K562 (cell line): ENCODE results near the gene UBR1. TPM values are rescaled to one million over a fixed set of nuclear protein-coding genes. Genes with fewer than 3 reads are reported as not detected.
A peak's percentile ranks its signal among the peaks of the same experiment; 100 is the strongest.

Experiments
- ATAC-seq: fragments of 200-7000 bp; cut with Tn5 transposase; 3 replicates; pipeline ENCODE4 v1.9.1; 2020; ENCODE audit warnings: moderate library complexity
- BruUV-seq: library from RNA; stranded (reverse); fragments of 400-500 nt; replicated peaks from 2 replicates; lab custom pipeline; 2021; lab: Mats Ljungman, UMichigan
- CTCF ChIA-PET: fragments of 300-600 bp; formaldehyde crosslinking; extraction: SDS; loops from one replicate; lab custom pipeline; 2021; ENCODE audit warnings: low intra/inter-chr PET ratio; lab: Yijun Ruan, JAX
- POLR2A ChIA-PET: fragments of 300-600, 350-650 bp; sonication (Branson Sonifier 250); formaldehyde crosslinking; extraction: SDS; loops from one replicate; lab custom pipeline; 2021; ENCODE audit warnings: antibody characterized with exemption, inconsistent platforms; lab: Yijun Ruan, JAX
- DNase-seq, 4 experiments: peaks; one replicate each; pipeline versions ENCODE4 v3.0.0 to v3.0.0-alpha.2; 2011 to 2018; ENCODE audit warnings: low spot score in 3 of 4, mixed read lengths in 3 of 4; ENCODE audit errors: extremely low read depth in 1 of 4
- FAIRE-seq: peaks from 2 replicates; lab custom pipeline; 2011; peaks lifted over from hg19 to GRCh38; lab: Jason Lieb, UNC
- H2AFZ ChIP-seq: 2 replicates; pipeline ENCODE4 v1.6.0; 2011; ENCODE audit warnings: low read depth, low read length, control low read depth, inconsistent platforms
- H3K27ac ChIP-seq: fragments of 200-600 bp; 3 replicates; pipeline ENCODE4 v1.8.0; 2011; ENCODE audit warnings: low read depth, mild to moderate bottlenecking, control low read depth, inconsistent platforms, low read length, moderate library complexity, mixed read lengths; ENCODE audit errors: extremely low read depth
- H3K27me3 ChIP-seq, 2 experiments: fragments of 300-600 bp in 1 of 2; 2 replicates in 1 of 2; 3 replicates in 1 of 2; pipeline versions ENCODE4 v1.6.0 to v1.8.0; 2011; ENCODE audit warnings: inconsistent platforms in 2 of 2, low read length in 2 of 2, mild to moderate bottlenecking in 1 of 2, mixed read lengths in 1 of 2, moderate library complexity in 1 of 2; ENCODE audit not compliant: control insufficient read depth in 2 of 2, insufficient read depth in 2 of 2
- H3K36me3 ChIP-seq: fragments of 300-600 bp; 3 replicates; pipeline ENCODE4 v1.8.0; 2011; ENCODE audit warnings: mild to moderate bottlenecking, low read length, inconsistent platforms; ENCODE audit not compliant: control insufficient read depth, insufficient read depth
- H3K4me1 ChIP-seq, 2 experiments: fragments of 200-600 bp in 1 of 2; replicated peaks in 1 of 2; 2 replicates in 1 of 2; 3 replicates in 1 of 2; pipeline versions ENCODE4 v1.5.1 to v1.8.0; 2011; ENCODE audit warnings: inconsistent platforms in 2 of 2, low read length in 2 of 2, mild to moderate bottlenecking in 1 of 2, mixed read lengths in 1 of 2, moderate library complexity in 1 of 2; ENCODE audit not compliant: control insufficient read depth in 2 of 2, insufficient read depth in 2 of 2
- H3K4me2 ChIP-seq: 2 replicates; pipeline ENCODE4 v1.6.1; 2011; ENCODE audit warnings: low read length, control low read depth, inconsistent platforms, mixed read lengths; ENCODE audit not compliant: insufficient read depth
- H3K4me3 ChIP-seq: fragments of 200-600 bp; sonication (generic), shearing (Covaris generic); 2 replicates; pipeline ENCODE4 v1.5.1; 2016; ENCODE audit warnings: control low read depth, inconsistent platforms
- H3K79me2 ChIP-seq: fragments of 200-600 bp; 3 replicates; pipeline ENCODE4 v1.8.0; 2011; ENCODE audit warnings: low read length, inconsistent platforms; ENCODE audit not compliant: control insufficient read depth, insufficient read depth
- H3K9ac ChIP-seq, 2 experiments: 2 replicates each; pipeline versions ENCODE4 v1.6.0 to v1.6.1; 2011; ENCODE audit warnings: low read depth in 2 of 2, low read length in 2 of 2, control low read depth in 1 of 2, inconsistent platforms in 1 of 2, mild to moderate bottlenecking in 1 of 2, mixed read lengths in 1 of 2; ENCODE audit not compliant: insufficient read depth in 1 of 2
- H3K9me1 ChIP-seq: one replicate; pipeline ENCODE4 v1.6.0; 2011; ENCODE audit warnings: inconsistent platforms, mild to moderate bottlenecking, low read length, moderate library complexity; ENCODE audit not compliant: control insufficient read depth, insufficient read depth
- H3K9me3 ChIP-seq: replicated peaks from 2 replicates; pipeline ENCODE4 v1.5.1; 2011; ENCODE audit warnings: low read depth, low read length, inconsistent platforms; ENCODE audit not compliant: control insufficient read depth, insufficient read depth
- H4K20me1 ChIP-seq: replicated peaks from 2 replicates; pipeline ENCODE4 v1.6.1; 2011; ENCODE audit warnings: low read length, inconsistent platforms, mixed read lengths; ENCODE audit not compliant: control insufficient read depth, insufficient read depth
- BCL6 ChIP-seq: fragments of 250-450 bp; sonication (Bioruptor Pico); IDR thresholded peaks from 2 replicates; pipeline ENCODE4 v1.4.0; 2020
- ETV1 ChIP-seq: fragments of 450-650 bp; conservative IDR thresholded peaks from 2 replicates; pipeline ENCODE4 v1.6.1; 2016; ENCODE audit warnings: missing genetic modification characterization, control low read depth, low read depth, missing compliant biosample characterization
- FOXM1 ChIP-seq, 2 experiments: fragments of 450-650 bp in 1 of 2; sonication (generic) in 1 of 2; formaldehyde crosslinking in 1 of 2; IDR thresholded peaks; 2 replicates each; pipeline versions ENCODE4 v1.6.1 to v1.9.0; 2017 to 2022; ENCODE audit warnings: low read depth in 2 of 2, mild to moderate bottlenecking in 2 of 2, missing genetic modification reagents in 1 of 2, moderate library complexity in 1 of 2
- GMEB1 ChIP-seq: fragments of 250-450 bp; sonication (Bioruptor Pico); IDR thresholded peaks from 2 replicates; pipeline ENCODE4 v1.4.0; 2020; ENCODE audit warnings: mild to moderate bottlenecking
- KAT7 ChIP-seq: sonication (generic); formaldehyde crosslinking; IDR thresholded peaks from 2 replicates; pipeline ENCODE4 v1.8.0; 2022; ENCODE audit warnings: missing genetic modification reagents, mild to moderate bottlenecking, borderline replicate concordance
- KLF10 ChIP-seq: fragments of 250-450 bp; sonication (Bioruptor Pico); IDR thresholded peaks from 2 replicates; pipeline ENCODE4 v1.6.1; 2021; ENCODE audit warnings: matching md5 sums
- MAZ ChIP-seq, 2 experiments: fragments of 450-650 bp in 1 of 2; sonication (generic) in 1 of 2; formaldehyde crosslinking; IDR thresholded peaks in 1 of 2; conservative IDR thresholded peaks in 1 of 2; 2 replicates each; pipeline versions ENCODE4 v1.4.0 to v1.5.0; 2020; ENCODE audit warnings: mild to moderate bottlenecking in 1 of 2, missing genetic modification reagents in 1 of 2
- MCM2 ChIP-seq: fragments of 450-650 bp; IDR thresholded peaks from 2 replicates; pipeline ENCODE4 v1.6.1; 2017; ENCODE audit warnings: low read depth, mild to moderate bottlenecking
- PREB ChIP-seq: sonication (generic); formaldehyde crosslinking; IDR thresholded peaks from 2 replicates; pipeline ENCODE4 v1.8.1; 2023; ENCODE audit warnings: mild to moderate bottlenecking, missing genetic modification reagents
- RAD21 ChIP-seq, 2 experiments: fragments of 250-450 bp in 1 of 2; fragments of 450-650 bp in 1 of 2; sonication (Bioruptor Pico) in 1 of 2; formaldehyde crosslinking in 1 of 2; IDR thresholded peaks in 1 of 2; conservative IDR thresholded peaks in 1 of 2; 2 replicates each; pipeline versions ENCODE4 v1.4.0 to v1.8.0; 2020 to 2022; ENCODE audit warnings: mild to moderate bottlenecking in 2 of 2, moderate library complexity in 1 of 2
- THAP12 ChIP-seq: fragments of 250-450 bp; sonication (Bioruptor Pico); IDR thresholded peaks from 2 replicates; pipeline ENCODE4 v1.9.0; 2021; ENCODE audit warnings: mild to moderate bottlenecking, inconsistent platforms
- ZBTB26 ChIP-seq: fragments of 450-650 bp; formaldehyde crosslinking; IDR thresholded peaks from 2 replicates; pipeline ENCODE4 v1.4.0; 2022; ENCODE audit warnings: missing genetic modification characterization
- ZNF184 ChIP-seq: sonication (generic); formaldehyde crosslinking; IDR thresholded peaks from 2 replicates; pipeline ENCODE4 v1.5.0; 2020; ENCODE audit warnings: missing genetic modification reagents
- ZNF212 ChIP-seq: fragments of 450-650 bp; formaldehyde crosslinking; IDR thresholded peaks from 2 replicates; pipeline ENCODE4 v1.4.0; 2020; ENCODE audit warnings: mild to moderate bottlenecking
- WGBS: fragments of 100-300 bp; shearing (Covaris generic); methylation state at CpG from one replicate; pipeline ENCODE4 v1.1.6; 2016; ENCODE audit warnings: low coverage, mixed read lengths; ENCODE audit not compliant: insufficient coverage; ENCODE audit errors: missing lambda C conversion rate; 5-methylcytosine and 5-hydroxymethylcytosine counted together
- in situ Hi-C: fragments of 300-500 bp; cut with MboI; formaldehyde crosslinking; loops from 4 replicates; pipeline ENCODE4 v1.15.0; 2018; ENCODE audit warnings: inconsistent platforms, mixed read lengths
- intact Hi-C: fragments of 100-400 bp; cut with micrococcal nuclease; formaldehyde crosslinking; loops from 2 replicates; pipeline ENCODE4 v1.14.2; 2022
- polyA plus RNA-seq, 8 experiments: library from polyadenylated mRNA; depleted of rRNA in 4 of 8; stranded (reverse) in 5 of 8; unstranded in 3 of 8; fragments of >200 nt; fragmentation: Nextera tagmentation in 2 of 8; fragmentation: Illumina TruSeq in 1 of 8; extraction: Ambion mirVana in 2 of 8; extraction: Trizol in 1 of 8; gene quantifications; 2 replicates each; pipeline versions ENCODE4 v1.2.1 to v1.2.3, GENCODE V29; 2011 to 2014; ENCODE audit warnings: inconsistent platforms in 1 of 8, missing spikeins in 1 of 8
- total RNA-seq, 7 experiments: library from RNA; depleted of rRNA in 6 of 7; stranded (reverse); fragments of >200 nt in 6 of 7; fragmentation: Illumina TruSeq in 2 of 7; extraction: Trizol in 2 of 7; gene quantifications; 2 replicates each; pipeline versions ENCODE4 v1.2.1 to v1.2.3, GENCODE V29; 2011 to 2021; ENCODE audit warnings: low replicate concordance in 1 of 7

UBR1 gene
- total and polyA plus RNA-seq, 9 of the 15 experiments (the other 6 are each of a cell fraction or from before 2014, with no cell fraction given) = 5.8 to 30.7 (median 15.3) TPM

- ChIA-PET CTCF (interaction anchor here (0.6 kb wide), 1 partner anchor 183 kb away, joined by 5 read pairs; no protein-coding TSS in a partner anchor), POLR2A (interaction anchor here (0.7 kb wide), 2 partner anchors 205 to 754 kb away, joined by 3 to 4 read pairs; no protein-coding TSS in a partner anchor)
- H3K9me3 ChIP-seq = no peaks in the 10 kb centered on the region
- intact Hi-C loops = loop anchor here (2.0 kb wide), 1 partner anchor 186 kb away; no protein-coding TSS in a partner anchor
- WGBS = 8% methylated on average over 63 of the region's 72 CpGs
- peaks cover 5 to 11% of the 10 kb centered on the region in 2 experiments for H3K4me1 ChIP-seq
- peak within 1 kb of the TSS; percentile 78 for H3K4me3 ChIP-seq
- no peaks in the 10 kb centered on the region for H3K36me3 ChIP-seq
- no peaks in the 10 kb centered on the region for H3K27me3 ChIP-seq
- peak within 1 kb of the TSS; percentile 100 for H2AFZ ChIP-seq
- ATAC-seq = peak; percentile 99
- DNase-seq = peak; percentile 97 to 99 (median 98)
- H3K79me2 ChIP-seq = peaks cover 43% of the 10 kb centered on the region
- no peaks in the 10 kb centered on the region for H3K9me1 ChIP-seq
- H4K20me1 ChIP-seq = no peaks in the 10 kb centered on the region; the same call in 1 of the 2 replicates
- no TSS peak for BruUV-seq
- peak within 1 kb of the TSS; percentile 63 to 89 for H3K9ac ChIP-seq
- H3K27ac ChIP-seq = peak within 1 kb of the TSS; percentile 52
- peak; percentile 100 for FAIRE-seq
- peak within 1 kb of the TSS; percentile 94 for H3K4me2 ChIP-seq
- in situ Hi-C loops = no loop called here
- TF ChIP-seq MCM2 (no peak), RAD21 (CRISPR knock-in tag; conservative IDR thresholded peaks at IDR 0.05 in 1 of 2, IDR thresholded peaks at IDR 0.05 in 1 of 2) (no peak), ZBTB26 (CRISPR knock-in tag) (no peak), PREB (CRISPR knock-in tag) (no peak), THAP12 (CRISPR knock-in tag) (no peak), ZNF212 (CRISPR knock-in tag) (no peak), ETV1 (no peak), BCL6 (CRISPR knock-in tag) (no peak), FOXM1 (IDR thresholded peaks at IDR 0.05; ENCODE audit: low read depth) (no peak), FOXM1 (CRISPR knock-in tag; IDR thresholded peaks at IDR 0.05; ENCODE audit: low read depth) (no peak), KAT7 (CRISPR knock-in tag) (no peak), MAZ (CRISPR knock-in tag; conservative IDR thresholded peaks at IDR 0.05 in 1 of 2, IDR thresholded peaks at IDR 0.05 in 1 of 2) (peak; percentile 74 to 78), ZNF184 (CRISPR knock-in tag) (no peak), GMEB1 (CRISPR knock-in tag) (peak; percentile 80), KLF10 (CRISPR knock-in tag) (no peak)
Observed at GRCh38 chr15:42920519-42921341, 185.1 kb downstream of the UBR1 start, which contains the start of gene TTBK2. Gene TTBK2, minus strand, starts transcription at chr15:42920778. Its CDS starts 42,161 bp downstream, at chr15:42878617.
